ENCODE results near the gene OR11L1.

OR11L1 gene

DNA sequence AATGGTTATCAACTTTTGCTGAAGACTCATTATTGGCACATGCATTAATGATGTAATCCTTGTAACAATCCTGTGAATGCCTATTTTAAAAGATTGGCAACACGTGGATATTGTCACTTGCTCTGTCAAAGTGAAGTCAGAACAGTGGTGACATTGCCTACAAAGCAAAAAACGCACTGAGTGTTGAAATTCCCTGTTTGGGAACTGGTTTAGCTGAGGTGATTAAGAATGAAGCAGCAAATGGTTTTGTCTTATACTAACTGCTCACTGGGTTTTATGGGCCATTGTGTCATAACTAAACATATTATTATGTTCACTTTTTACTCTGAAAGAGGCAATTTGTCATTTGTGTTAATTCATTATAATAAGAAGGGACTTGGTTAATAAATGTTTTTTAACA lies 29.1 kb downstream of the OR11L1 start:
- no peaks in the 10 kb centered on the region for H3K36me3 ChIP-seq (ENCODE audit: control insufficient read depth in 2 of 2, insufficient read depth in 2 of 2, low read length in 2 of 2)
- H3K9ac ChIP-seq (ENCODE audit: low read length in 2 of 2): no peak overlapping the region
- H3K27me3 ChIP-seq (ENCODE audit: control insufficient read depth in 1 of 2, insufficient read depth in 2 of 2, low read length in 2 of 2): no peaks in the 10 kb centered on the region
- no peaks in the 10 kb centered on the region for H3K4me1 ChIP-seq (ENCODE audit: control insufficient read depth, insufficient read depth, low read length)
- H3K27ac ChIP-seq (ENCODE audit: low read length): no peak overlapping the region
- H3K9me3 ChIP-seq (ENCODE audit: control insufficient read depth in 2 of 2, low read length in 2 of 2): peaks cover 0 to 5% of the 10 kb centered on the region in 2 donors
- H3K4me3 ChIP-seq (ENCODE audit: low read length in 2 of 2): no peak overlapping the region

DNA sequence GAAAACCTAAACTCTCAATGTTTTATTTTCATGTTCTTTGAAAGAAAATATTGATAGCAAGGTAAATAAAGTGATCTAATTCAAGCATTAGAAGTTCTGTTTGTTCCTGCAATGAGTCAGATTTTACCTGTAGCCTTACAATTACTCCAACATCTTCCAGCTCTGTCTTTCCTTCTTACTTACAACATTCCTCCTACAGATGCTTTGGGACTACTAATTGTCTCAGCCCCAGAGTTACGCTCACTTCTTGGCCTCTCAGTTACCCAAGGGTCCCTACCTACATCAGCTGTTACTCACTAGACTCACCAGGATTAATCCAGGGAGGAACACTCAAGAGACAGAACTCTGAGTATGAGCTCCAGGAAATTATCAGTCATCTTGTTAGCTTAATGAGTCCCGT lies 44.2 kb downstream of the OR11L1 start:
- Histone ChIP-seq H3K4me3 (ENCODE audit: low read length in 2 of 2) (no peak overlapping the region), H3K9ac (ENCODE audit: low read length in 2 of 2) (no peak overlapping the region), H3K9me3 (ENCODE audit: control insufficient read depth in 2 of 2, low read length in 2 of 2) (no peaks in the 10 kb centered on the region), H3K36me3 (ENCODE audit: control insufficient read depth in 2 of 2, insufficient read depth in 2 of 2, low read length in 2 of 2) (no peaks in the 10 kb centered on the region), H3K4me1 (ENCODE audit: control insufficient read depth, insufficient read depth, low read length) (no peaks in the 10 kb centered on the region), H3K27ac (ENCODE audit: low read length) (no peak overlapping the region), H3K27me3 (ENCODE audit: control insufficient read depth in 1 of 2, insufficient read depth in 2 of 2, low read length in 2 of 2) (no peaks in the 10 kb centered on the region)
